PC-9 (cell line): ENCODE measurements around the gene PLAU. TPM values are rescaled to one million over a fixed set of nuclear protein-coding genes. Genes with fewer than 3 reads are reported as not detected.
A peak's percentile ranks its signal among the peaks of the same experiment; 100 is the strongest.

Source experiments
- BruUV-seq: library from RNA; stranded (reverse); fragments of 400-500 nt; replicated peaks from 2 replicates; lab custom pipeline; 2021; lab: Mats Ljungman, UMichigan
- CTCF ChIA-PET: fragments of 300-600 bp; sonication (Branson Sonifier 250); formaldehyde crosslinking; loops from one replicate; lab custom pipeline; 2022; ENCODE audit warnings: antibody characterized with exemption; lab: Charles Lee
- POLR2A ChIA-PET: fragments of 300-600 bp; sonication (Branson Sonifier 250); formaldehyde crosslinking; loops from one replicate; lab custom pipeline; 2022; ENCODE audit warnings: antibody characterized with exemption; ENCODE audit not compliant: unreplicated experiment; lab: Charles Lee
- DNase-seq, 2 experiments: peaks; one replicate each; pipeline versions ENCODE4 v3.0.0 to v3.0.0-alpha.2; 2015 to 2022; ENCODE audit warnings: mixed read lengths in 1 of 2
- H2AFZ ChIP-seq: fragments of 200-600 bp; sonication (generic); 2 replicates; pipeline ENCODE4 v1.8.1; 2017; ENCODE audit warnings: antibody characterized with exemption
- H3F3A ChIP-seq: fragments of 200-600 bp; sonication (generic); 2 replicates; pipeline ENCODE4 v1.8.1; 2017; ENCODE audit warnings: antibody characterized with exemption, mild to moderate bottlenecking, low read depth; ENCODE audit not compliant: insufficient read depth
- H3K27ac ChIP-seq: fragments of 200-600 bp; sonication (generic); 2 replicates; pipeline ENCODE4 v1.6.1; 2016; ENCODE audit warnings: mixed run types
- H3K27me3 ChIP-seq: fragments of 200-600 bp; sonication (generic); 2 replicates; pipeline ENCODE4 v1.6.1; 2016; ENCODE audit warnings: low read depth, mixed run types; ENCODE audit not compliant: insufficient read depth
- H3K36me3 ChIP-seq: fragments of 200-600 bp; sonication (generic); 2 replicates; pipeline ENCODE4 v1.6.1; 2016; ENCODE audit warnings: low read depth, mixed run types
- H3K4me1 ChIP-seq: fragments of 200-600 bp; sonication (generic); replicated peaks from 2 replicates; pipeline ENCODE4 v1.6.1; 2016; ENCODE audit warnings: mixed run types; ENCODE audit not compliant: insufficient read depth
- H3K4me2 ChIP-seq: fragments of 200-600 bp; sonication (generic); 2 replicates; pipeline ENCODE4 v1.6.1; 2017; ENCODE audit warnings: mixed run types
- H3K4me3 ChIP-seq: fragments of 200-600 bp; sonication (generic); 2 replicates; pipeline ENCODE4 v1.6.1; 2016; ENCODE audit warnings: mixed run types
- H3K79me2 ChIP-seq: fragments of 200-600 bp; sonication (generic); 2 replicates; pipeline ENCODE4 v1.6.1; 2017; ENCODE audit warnings: low read depth, mixed run types
- H3K9me2 ChIP-seq: fragments of 200-600 bp; sonication (generic); 2 replicates; pipeline ENCODE4 v1.8.1; 2017; ENCODE audit warnings: mild to moderate bottlenecking; ENCODE audit not compliant: insufficient read depth
- H3K9me3 ChIP-seq: fragments of 200-600 bp; sonication (generic); 2 replicates; pipeline ENCODE4 v1.8.1; 2016; ENCODE audit warnings: low read depth; ENCODE audit not compliant: insufficient read depth
- H4K20me1 ChIP-seq: fragments of 200-600 bp; sonication (generic); 2 replicates; pipeline ENCODE4 v1.8.1; 2017; ENCODE audit not compliant: insufficient read depth
- EZH2 ChIP-seq: fragments of 200-600 bp; sonication (generic); IDR thresholded peaks from 2 replicates; pipeline ENCODE4 v1.8.0; 2017; ENCODE audit warnings: antibody characterized with exemption, low read depth
- intact Hi-C: fragments of 100-400 bp; cut with micrococcal nuclease; formaldehyde crosslinking; loops from one replicate; pipeline ENCODE4 v1.10.0; 2022; ENCODE audit not compliant: unreplicated experiment
- total RNA-seq: library from RNA; stranded (reverse); gene quantifications from 2 replicates; pipeline ENCODE4 v1.2.3, GENCODE V29; 2021
- TF ChIP-seq, protein P1 (sequence below): fragments of 200-600 bp; sonication (generic); conservative IDR thresholded peaks from 2 replicates; pipeline ENCODE4 v1.6.1; 2017; ENCODE audit warnings: mixed run types, antibody characterized with exemption, mild to moderate bottlenecking, moderate library complexity

PLAU gene
- total RNA-seq, 1 experiment from 2014 or later: 90.3 TPM

DNA sequence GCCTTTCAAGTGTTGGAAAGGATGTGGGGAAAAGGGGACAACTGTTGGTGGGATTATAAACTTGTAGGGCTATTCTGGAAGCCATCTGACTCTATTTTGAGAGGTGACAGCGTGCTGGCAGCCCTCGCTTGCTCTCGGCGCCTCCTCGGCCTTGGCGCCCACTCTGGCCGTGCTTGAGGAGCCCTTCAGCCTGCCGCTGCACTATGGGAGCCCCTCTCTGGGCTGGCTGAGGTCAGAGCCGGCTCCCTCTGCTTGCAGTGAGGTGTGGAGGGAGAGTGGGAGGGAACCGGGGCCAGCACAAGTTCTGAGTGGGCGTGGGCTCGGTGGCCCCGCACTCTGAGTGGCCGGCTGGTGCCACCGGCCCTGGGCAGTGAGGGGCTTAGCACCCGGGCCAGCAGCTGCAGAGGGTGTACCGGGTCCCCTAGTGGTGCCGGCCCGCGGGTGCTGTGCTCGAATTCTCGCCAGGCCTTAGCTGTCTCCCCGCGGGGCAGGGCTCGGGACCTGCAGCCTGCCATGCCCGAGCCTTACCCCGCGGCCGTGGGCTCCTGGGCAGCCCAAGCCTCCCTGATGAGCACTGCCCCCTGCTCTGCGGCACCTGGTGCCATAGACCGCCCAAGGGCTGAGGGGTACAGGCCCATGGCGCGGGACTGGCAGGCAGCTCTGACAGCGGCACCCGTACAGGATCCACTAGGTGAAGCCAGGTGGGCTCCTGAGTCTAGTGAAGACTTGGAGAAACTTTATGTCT lies 33.6 kb downstream of the PLAU start:
- peaks cover 20% of the 10 kb centered on the region for H3K4me1 ChIP-seq

DNA sequence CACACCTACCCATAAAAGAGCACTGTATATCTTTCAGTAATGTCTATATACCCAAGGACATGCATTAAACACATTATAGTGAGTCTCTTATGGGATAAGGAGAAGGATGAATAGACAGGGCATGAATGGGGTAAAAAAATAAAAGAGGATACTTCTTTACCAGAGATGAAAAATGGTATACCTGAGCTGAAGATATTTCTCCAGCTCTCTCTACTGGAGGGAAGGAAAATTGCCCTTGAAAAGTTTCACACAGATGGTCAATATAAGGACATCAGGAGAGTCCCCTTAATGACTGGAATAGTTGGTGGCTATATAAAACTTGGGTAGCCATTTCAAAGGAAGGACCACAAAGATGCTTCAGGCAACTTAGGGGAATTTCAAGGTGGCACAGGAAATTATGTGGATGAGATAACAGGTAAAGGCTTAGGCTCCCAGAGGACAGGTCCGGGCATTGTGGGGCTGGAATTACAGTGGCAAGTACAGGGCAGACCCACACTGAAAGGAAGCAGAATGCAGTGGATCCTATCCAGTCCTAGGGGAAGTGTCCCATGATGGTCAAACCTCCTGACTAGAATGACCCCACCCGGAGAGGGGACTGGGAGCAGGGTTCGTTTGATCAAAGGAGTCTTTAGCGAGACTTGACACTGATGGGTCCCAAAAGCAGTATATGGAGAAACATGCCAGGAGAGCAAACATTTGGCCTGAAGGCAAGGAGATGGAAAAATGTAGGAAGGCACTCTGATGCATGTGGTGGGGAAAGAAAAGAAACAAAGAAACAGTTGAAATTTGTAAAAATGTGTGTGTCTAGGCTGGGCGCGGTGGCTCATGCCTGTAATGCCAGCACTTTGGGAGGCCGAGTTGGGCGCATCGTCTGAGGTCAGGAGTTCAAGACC lies 35.6 kb downstream of the PLAU start:
- H3K4me3 ChIP-seq: no peak overlapping the region
- H2AFZ ChIP-seq: no peak overlapping the region
- CTCF ChIA-PET: interaction anchor here (0.5 kb wide), 1 partner anchor 45 kb away, joined by 8 read pairs; no protein-coding TSS in a partner anchor
- H3K9me2 ChIP-seq: no peaks in the 10 kb centered on the region
- no peaks in the 10 kb centered on the region for H3K79me2 ChIP-seq
- intact Hi-C loops: no loop called here
- H3K27me3 ChIP-seq: no peaks in the 10 kb centered on the region
- POLR2A ChIA-PET: interaction anchor here (0.6 kb wide), 1 partner anchor 178 kb away, joined by 4 read pairs; no protein-coding TSS in a partner anchor
- H3K4me2 ChIP-seq: no peak overlapping the region
- TF ChIP-seq, protein P1, sequence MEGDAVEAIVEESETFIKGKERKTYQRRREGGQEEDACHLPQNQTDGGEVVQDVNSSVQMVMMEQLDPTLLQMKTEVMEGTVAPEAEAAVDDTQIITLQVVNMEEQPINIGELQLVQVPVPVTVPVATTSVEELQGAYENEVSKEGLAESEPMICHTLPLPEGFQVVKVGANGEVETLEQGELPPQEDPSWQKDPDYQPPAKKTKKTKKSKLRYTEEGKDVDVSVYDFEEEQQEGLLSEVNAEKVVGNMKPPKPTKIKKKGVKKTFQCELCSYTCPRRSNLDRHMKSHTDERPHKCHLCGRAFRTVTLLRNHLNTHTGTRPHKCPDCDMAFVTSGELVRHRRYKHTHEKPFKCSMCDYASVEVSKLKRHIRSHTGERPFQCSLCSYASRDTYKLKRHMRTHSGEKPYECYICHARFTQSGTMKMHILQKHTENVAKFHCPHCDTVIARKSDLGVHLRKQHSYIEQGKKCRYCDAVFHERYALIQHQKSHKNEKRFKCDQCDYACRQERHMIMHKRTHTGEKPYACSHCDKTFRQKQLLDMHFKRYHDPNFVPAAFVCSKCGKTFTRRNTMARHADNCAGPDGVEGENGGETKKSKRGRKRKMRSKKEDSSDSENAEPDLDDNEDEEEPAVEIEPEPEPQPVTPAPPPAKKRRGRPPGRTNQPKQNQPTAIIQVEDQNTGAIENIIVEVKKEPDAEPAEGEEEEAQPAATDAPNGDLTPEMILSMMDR: peak; percentile 43; the same call in 1 of the 2 replicates
- no peak for TF ChIP-seq EZH2
- BruUV-seq: no TSS peak
- H3F3A ChIP-seq: no peaks in the 10 kb centered on the region; the same call in 1 of the 2 replicates
- H3K36me3 ChIP-seq: no peaks in the 10 kb centered on the region
- no peak for DNase-seq
- no peaks in the 10 kb centered on the region for H3K9me3 ChIP-seq
- peaks cover 3% of the 10 kb centered on the region for H3K4me1 ChIP-seq
- H3K27ac ChIP-seq: no peak overlapping the region
- H4K20me1 ChIP-seq: no peaks in the 10 kb centered on the region

More for the DNA sequence above, 33.6 kb downstream of the PLAU start:
- intact Hi-C loops: no loop called here
- Histone ChIP-seq H3K9me2 (no peaks in the 10 kb centered on the region), H3K9me3 (no peaks in the 10 kb centered on the region), H2AFZ (no peak overlapping the region), H3F3A (no peaks in the 10 kb centered on the region; the same call in 1 of the 2 replicates), H3K27me3 (no peaks in the 10 kb centered on the region), H3K36me3 (no peaks in the 10 kb centered on the region), H3K27ac (no peak overlapping the region), H3K4me2 (no peak overlapping the region), H3K4me3 (no peak overlapping the region), H3K79me2 (no peaks in the 10 kb centered on the region), H4K20me1 (no peaks in the 10 kb centered on the region)
- ChIA-PET CTCF (interaction anchor here (0.6 kb wide), 1 partner anchor 34 kb away, joined by 4 read pairs; no protein-coding TSS in a partner anchor), POLR2A (no interaction called here)
- no peak for TF ChIP-seq EZH2
- TF ChIP-seq, protein P1: no peak
- DNase-seq: no peak
- no TSS peak for BruUV-seq

DNA sequence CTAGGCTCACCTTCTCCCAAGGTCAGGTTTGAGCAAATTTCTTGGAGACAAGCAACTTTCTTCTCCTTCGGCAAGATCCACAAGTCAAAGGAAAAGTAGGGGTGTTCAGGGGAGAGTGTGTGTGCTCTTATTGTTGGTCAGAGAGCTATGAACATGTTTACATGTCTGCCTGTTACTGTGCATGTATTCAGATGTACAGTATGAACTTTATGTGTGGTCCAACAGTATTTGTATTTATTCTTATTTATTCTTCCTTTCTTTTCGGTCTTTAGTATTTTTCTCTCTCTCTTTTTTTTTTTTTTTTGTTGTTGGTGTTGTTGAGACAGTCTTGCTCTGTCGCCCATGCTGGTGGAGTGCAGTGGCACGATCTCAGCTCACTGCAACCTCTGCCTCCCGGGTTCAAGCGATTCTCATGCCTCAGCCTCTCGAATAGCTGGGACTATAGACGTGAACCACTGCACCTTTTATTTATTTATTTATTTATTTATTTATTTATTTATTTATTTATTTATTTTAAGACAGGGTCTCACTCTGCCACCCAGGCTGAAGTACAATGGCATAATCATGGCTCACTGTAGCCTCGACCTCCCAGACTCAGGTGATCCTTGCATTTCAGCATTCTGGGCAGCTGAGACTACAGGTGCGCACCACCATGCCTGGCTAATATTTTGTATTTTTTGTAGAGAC lies 38.2 kb downstream of the PLAU start:
- no peak for TF ChIP-seq EZH2
- no peak overlapping the region for H2AFZ ChIP-seq
- no peaks in the 10 kb centered on the region for H3K4me1 ChIP-seq
- H3K27ac ChIP-seq: no peak overlapping the region
- BruUV-seq: no TSS peak
- no peak for DNase-seq
- no peaks in the 10 kb centered on the region for H4K20me1 ChIP-seq
- no peak overlapping the region for H3K4me2 ChIP-seq
- ChIA-PET CTCF (interaction anchor here (0.7 kb wide), 1 partner anchor 185 kb away, joined by 8 read pairs; no protein-coding TSS in a partner anchor), POLR2A (no interaction called here)
- no peaks in the 10 kb centered on the region for H3K9me3 ChIP-seq
- no peaks in the 10 kb centered on the region; the same call in 1 of the 2 replicates for H3K9me2 ChIP-seq
- no peaks in the 10 kb centered on the region for H3K36me3 ChIP-seq
- H3K27me3 ChIP-seq: no peaks in the 10 kb centered on the region
- intact Hi-C loops: no loop called here
- H3K4me3 ChIP-seq: no peak overlapping the region
- H3F3A ChIP-seq: no peaks in the 10 kb centered on the region
- no peaks in the 10 kb centered on the region for H3K79me2 ChIP-seq
